SIG-M5 (cell line): ENCODE data around the gene MZB1.
"Not testable (repeated sequence)": the region's sequence is repeated elsewhere in the genome, so short reads cannot be mapped to it uniquely, and the experiment has no call there.

Experiments used
- DNase-seq: peaks from one replicate; lab custom pipeline; 2025; lab: John Stamatoyannopoulos, UW

The MZB1 gene

GRCh38 chr5:139410121-139410992 is 20.6 kb upstream of the MZB1 start:
- DNase-seq: no peak

GRCh38 chr5:139409116-139409515 is 19.4 kb upstream of the MZB1 start:
- DNase-seq: not testable (repeated sequence)

- no peak for DNase-seq
Observed at GRCh38 chr5:139408191-139408590, 18.5 kb upstream of the MZB1 start.

GRCh38 chr5:139407517-139407916 is 17.8 kb upstream of the MZB1 start:
- DNase-seq: no peak

- no peak for DNase-seq
Observed at GRCh38 chr5:139406963-139407362, 17.2 kb upstream of the MZB1 start.

GRCh38 chr5:139404484-139404840 is 14.7 kb upstream of the MZB1 start:
- DNase-seq: no peak

- peak; percentile 97 for DNase-seq
Observed at GRCh38 chr5:139403787-139404483, 14.2 kb upstream of the MZB1 start, which contains the start of gene SPATA24. Gene SPATA24, minus strand, starts transcription at chr5:139404089. Its CDS starts 29 bp downstream, at chr5:139404060.

- DNase-seq: no peak
Observed at GRCh38 chr5:139403418-139403786, 13.7 kb upstream of the MZB1 start.

- no peak for DNase-seq
Observed at GRCh38 chr5:139402561-139403158, 12.9 kb upstream of the MZB1 start.

GRCh38 chr5:139401546-139401945 is 11.8 kb upstream of the MZB1 start:
- no peak for DNase-seq

- no peak for DNase-seq
Observed at GRCh38 chr5:139399501-139400121, 9.9 kb upstream of the MZB1 start.

- DNase-seq: no peak
Observed at GRCh38 chr5:139397921-139398320, 8.2 kb upstream of the MZB1 start.

- DNase-seq: no peak
Observed at GRCh38 chr5:139396691-139397090, 7.0 kb upstream of the MZB1 start.

- no peak for DNase-seq
Observed at GRCh38 chr5:139395844-139396640, 6.3 kb upstream of the MZB1 start.

- DNase-seq: no peak
Observed at GRCh38 chr5:139394654-139395566, 5.2 kb upstream of the MZB1 start, which contains the start of gene PROB1. Gene PROB1, minus strand, starts transcription at chr5:139395104. Its CDS starts 23 bp downstream, at chr5:139395081.

- DNase-seq: no peak
Observed at GRCh38 chr5:139394123-139394653, 4.5 kb upstream of the MZB1 start.

- no peak for DNase-seq
Observed at GRCh38 chr5:139393497-139394122, 3.9 kb upstream of the MZB1 start.

- no peak for DNase-seq
Observed at GRCh38 chr5:139392678-139393496, 3.2 kb upstream of the MZB1 start.

- no peak for DNase-seq
Observed at GRCh38 chr5:139392324-139392677, 2.6 kb upstream of the MZB1 start.
